Dedifferentiated amniotic fluid mesenchymal stem cell (primary cell): Measurements from ENCODE around the gene SOAT2.
"Not testable (repeated sequence)": the region's sequence is repeated elsewhere in the genome, so short reads cannot be mapped to it uniquely, and the experiment has no call there.

Experiments
- DNase-seq: peaks from one replicate; pipeline ENCODE4 v3.0.0-alpha.2; 2016; ENCODE audit errors: extremely low spot score

The SOAT2 gene

DNA sequence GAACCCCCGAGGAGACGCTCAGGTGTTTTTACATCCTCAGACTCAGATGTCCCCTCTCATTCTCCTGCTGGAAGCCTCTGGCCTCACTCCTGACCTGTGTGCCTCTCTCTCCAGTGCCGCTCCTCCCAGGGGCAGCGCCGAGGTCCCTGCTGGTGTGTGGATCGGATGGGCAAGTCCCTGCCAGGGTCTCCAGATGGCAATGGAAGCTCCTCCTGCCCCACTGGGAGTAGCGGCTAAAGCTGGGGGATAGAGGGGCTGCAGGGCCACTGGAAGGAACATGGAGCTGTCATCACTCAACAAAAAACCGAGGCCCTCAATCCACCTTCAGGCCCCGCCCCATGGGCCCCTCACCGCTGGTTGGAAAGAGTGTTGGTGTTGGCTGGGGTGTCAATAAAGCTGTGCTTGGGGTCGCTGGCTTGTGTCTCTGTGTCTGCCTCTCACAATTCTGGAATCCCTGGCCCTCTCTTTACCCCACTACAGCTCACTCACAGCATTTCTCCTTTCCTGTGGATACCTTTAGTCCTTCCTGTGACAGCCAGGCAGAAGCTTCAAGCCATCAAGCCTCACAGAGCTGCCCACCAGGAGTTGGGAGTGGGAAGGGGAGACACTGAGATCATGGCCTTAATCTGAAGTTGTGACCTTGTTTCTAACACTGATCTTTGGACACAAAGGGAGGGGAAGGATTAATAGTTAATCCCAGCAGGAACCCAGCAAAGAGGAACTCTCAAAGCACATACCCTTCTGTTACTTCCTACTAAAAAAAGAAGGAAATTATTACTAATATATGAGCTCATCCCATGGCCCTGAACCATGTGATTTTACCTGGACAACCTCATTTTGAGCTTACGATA is 1.1 kb upstream of the SOAT2 start:
- no peak for DNase-seq

GRCh38 chr12:53103860-53104305 is 597 bp downstream of the SOAT2 start:
- DNase-seq: no peak

DNA sequence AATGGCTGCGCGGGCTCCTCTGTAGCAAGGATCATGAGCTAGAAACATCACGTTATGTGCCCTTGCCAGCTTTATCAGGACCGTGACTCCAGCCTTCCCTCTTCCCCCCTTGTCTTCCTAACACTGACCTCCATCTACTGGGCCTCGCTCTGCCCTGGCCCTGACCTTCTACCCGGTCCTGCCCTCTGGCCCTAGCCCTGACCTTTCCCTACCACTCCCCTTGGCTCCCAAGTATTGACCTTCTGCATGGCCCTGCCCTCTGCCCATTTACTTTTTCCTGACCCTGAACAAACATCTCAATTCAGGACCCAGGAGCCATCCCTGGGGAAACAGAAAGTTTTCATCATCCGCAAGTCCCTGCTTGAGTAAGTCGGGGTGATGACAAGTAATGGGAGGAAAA is 2.0 kb downstream of the SOAT2 start:
- DNase-seq: no peak

- no peak for DNase-seq
Observed at GRCh38 chr12:53105712-53106439, 2.6 kb downstream of the SOAT2 start.

GRCh38 chr12:53107122-53107521 is 3.8 kb downstream of the SOAT2 start:
- DNase-seq: no peak

DNA sequence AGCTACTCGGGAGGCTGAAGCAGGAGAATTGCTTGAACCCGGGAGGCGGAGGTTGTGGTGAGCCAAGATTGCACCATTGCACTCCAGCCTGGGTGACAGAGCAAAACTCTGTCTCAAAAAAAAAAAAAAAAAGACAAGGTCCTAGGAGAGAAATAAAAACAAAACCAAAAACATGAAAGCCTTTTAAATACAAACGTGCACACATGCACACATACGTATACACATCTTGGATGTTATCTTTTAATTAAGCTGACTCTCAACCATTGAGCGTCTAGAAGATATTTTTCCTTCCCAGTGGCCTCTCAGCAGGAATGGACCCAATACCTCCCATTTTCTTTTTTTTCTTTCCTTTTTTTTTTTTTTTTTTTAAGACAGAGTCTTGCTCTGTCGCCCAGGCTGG is 9.1 kb downstream of the SOAT2 start:
- not testable (repeated sequence) for DNase-seq

GRCh38 chr12:53113136-53113705 is 9.9 kb downstream of the SOAT2 start:
- DNase-seq: no peak

GRCh38 chr12:53113951-53114350 is 10.7 kb downstream of the SOAT2 start:
- no peak for DNase-seq

DNA sequence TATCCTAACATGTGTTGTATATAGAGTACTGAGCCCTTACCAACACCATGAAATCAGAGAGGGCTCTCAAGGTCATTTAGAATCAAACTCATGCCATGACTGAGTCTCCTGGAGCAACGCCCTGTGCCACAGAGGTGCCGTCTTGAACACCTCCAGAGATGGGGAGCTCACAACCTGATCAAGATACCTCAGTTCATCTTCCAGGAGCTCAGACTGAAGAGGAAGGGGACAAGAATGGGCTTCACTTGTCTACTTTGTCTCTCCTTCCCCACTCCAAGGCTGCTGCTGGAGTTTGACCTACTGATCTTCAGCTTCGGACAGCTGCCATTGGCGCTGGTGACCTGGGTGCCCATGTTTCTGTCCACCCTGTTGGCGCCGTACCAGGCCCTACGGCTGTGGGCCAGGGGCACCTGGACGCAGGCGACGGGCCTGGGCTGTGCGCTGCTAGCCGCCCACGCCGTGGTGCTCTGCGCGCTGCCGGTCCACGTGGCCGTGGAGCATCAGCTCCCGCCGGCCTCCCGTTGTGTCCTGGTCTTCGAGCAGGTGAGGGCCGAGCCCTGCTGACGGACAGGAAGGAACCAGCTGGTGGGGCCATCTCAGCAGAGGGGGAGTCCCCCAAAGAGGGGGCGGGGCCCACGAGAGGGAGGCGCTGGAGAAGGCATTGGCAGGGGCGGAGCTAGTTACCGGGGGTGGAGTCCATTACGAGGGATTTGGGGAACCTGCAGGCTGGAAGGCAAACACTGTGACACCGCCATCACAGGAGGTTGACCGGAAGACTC is 12.0 kb downstream of the SOAT2 start:
- no peak for DNase-seq

DNA sequence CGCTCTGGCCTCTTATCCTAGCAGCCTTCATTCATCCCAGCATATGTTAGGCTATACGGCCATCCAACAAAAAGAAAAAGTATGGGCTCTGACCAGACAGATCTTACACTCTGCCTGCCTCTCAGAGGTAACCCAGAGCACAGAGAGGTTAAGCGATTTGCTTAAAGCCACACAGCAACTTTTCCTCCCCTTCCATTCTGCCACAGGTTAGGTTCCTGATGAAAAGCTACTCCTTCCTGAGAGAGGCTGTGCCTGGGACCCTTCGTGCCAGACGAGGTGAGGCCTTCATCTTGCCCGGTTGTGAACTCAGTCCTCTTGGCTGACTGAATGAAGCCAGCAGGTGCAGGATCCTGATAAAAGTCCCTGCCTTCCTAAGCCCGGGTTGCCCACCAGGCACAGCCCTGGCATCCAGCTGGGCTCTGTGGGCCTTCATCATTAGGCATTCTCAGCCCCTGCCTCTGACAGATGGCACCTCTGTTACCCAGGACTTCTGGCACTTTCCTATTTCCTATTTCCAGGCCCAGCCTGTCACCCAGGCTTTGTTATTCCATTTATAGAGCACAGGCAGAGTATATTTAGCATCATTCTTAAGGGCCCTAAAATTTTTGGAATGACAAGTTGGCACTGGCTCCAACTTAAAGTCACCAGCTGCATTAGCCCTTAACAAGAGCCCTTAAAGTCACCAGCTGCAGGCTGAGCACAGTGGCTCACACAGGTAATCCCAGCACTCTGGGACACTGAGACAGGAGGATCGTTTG is 12.8 kb downstream of the SOAT2 start:
- DNase-seq: no peak

DNA sequence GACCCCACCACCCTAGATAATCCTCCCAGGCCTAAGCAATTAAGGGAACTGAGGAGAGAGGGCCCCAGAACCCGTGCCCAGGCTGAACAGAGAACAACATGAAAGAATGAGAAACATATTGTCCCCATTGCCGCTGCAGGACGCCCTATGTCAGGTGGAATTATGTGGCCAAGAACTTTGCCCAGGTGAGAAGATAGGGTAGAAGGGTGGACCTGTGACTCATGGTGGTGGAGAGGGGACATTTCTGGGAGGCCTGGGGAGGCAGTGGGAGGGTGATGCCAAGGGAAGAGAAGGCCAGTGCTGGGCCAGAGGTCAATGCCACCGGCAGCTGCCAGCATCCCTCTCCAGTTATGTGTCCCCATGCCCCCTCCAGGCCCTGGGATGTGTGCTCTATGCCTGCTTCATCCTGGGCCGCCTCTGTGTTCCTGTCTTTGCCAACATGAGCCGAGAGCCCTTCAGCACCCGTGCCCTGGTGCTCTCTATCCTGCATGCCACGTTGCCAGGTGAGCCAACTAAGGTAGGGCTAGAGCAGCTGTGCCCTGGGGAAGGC is 15.5 kb downstream of the SOAT2 start:
- no peak for DNase-seq

GRCh38 chr12:53120685-53121525 is 17.6 kb downstream of the SOAT2 start:
- no peak for DNase-seq

GRCh38 chr12:53122961-53123468 is 19.7 kb downstream of the SOAT2 start:
- no peak for DNase-seq

GRCh38 chr12:53123578-53124351 is 20.5 kb downstream of the SOAT2 start:
- no peak for DNase-seq

GRCh38 chr12:53124352-53124723 is 21.1 kb downstream of the SOAT2 start:
- no peak for DNase-seq

DNA sequence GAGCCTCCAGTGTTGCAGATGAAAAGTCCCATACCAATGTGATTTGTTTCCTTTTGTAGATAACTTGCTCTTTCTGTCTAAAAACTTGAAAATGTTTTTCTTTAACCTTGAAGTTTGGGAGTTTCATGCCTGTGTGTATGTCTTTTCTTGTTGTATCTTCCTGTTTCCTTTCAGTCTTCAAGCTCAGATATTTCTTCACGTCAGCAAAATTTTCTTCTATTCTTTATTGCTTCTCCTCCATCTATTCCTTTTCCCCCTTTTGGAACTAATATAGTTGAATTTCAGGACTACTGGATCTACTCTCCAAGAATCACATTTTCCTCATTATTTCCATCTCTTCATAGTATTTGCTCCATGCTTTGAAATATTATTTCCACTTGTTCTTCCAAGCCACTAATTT is 23.9 kb downstream of the SOAT2 start:
- no peak for DNase-seq

DNA sequence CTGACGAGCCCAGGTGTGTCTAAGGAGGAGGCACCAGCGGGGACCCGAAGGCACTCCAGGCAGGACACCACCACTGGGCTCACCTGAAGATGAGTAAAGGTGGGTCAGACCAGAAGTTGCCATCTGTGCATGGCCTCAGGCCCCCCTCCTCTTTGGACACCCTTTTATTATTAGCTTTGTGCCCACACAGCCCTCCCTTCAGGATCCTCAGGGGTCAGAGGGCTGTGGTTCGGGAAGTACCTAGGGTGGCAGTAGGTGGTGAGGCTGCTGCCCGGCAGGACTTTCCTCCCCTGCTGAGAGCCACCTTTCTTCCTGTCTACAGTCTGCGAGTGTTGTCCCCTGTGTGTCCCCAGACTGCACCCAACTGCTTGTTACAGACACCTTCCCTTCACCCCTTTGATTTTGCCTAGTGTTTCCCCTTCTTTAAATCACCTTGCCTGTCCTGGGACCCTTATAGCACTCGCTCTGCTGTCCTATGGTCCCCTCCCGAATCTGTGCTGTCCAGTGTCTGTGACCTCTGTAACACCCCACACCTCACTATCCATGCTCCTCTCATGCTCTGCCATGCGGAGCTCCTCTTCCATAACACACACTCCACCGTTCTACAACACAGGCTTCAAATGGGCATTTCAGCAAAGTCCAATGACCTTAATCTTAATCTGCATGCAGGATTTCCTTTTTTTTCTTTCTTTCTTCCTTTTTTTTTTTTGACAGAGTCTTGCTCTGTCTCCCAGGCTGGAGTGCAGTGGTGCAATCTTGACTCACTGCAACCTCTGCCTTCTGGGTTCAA is 25.7 kb downstream of the SOAT2 start:
- no peak for DNase-seq

GRCh38 chr12:53131844-53132243 is 28.6 kb downstream of the SOAT2 start:
- DNase-seq: no peak
